HEK293T (cell line): Measurements from ENCODE around the gene ATP5ME.

Source experiments
- BHLHE40 ChIP-seq: fragments of 450-650 bp; IDR thresholded peaks from 2 replicates; pipeline ENCODE4 v1.6.1; 2016; ENCODE audit warnings: mild to moderate bottlenecking, moderate library complexity, borderline replicate concordance
- CTBP1 ChIP-seq: fragments of 450-650 bp; IDR thresholded peaks from 2 replicates; pipeline ENCODE4 v1.6.1; 2016; ENCODE audit warnings: borderline replicate concordance
- FOXK2 ChIP-seq: fragments of 450-650 bp; IDR thresholded peaks from 2 replicates; pipeline ENCODE4 v1.6.1; 2016; ENCODE audit warnings: mild to moderate bottlenecking
- LEF1 ChIP-seq: fragments of 450-650 bp; IDR thresholded peaks from 2 replicates; pipeline ENCODE4 v1.6.1; 2017; ENCODE audit warnings: mild to moderate bottlenecking, borderline replicate concordance
- SP1 ChIP-seq: fragments of 450-650 bp; IDR thresholded peaks from 2 replicates; pipeline ENCODE4 v1.6.1; 2017
- SUZ12 ChIP-seq: fragments of 450-650 bp; IDR thresholded peaks from 2 replicates; pipeline ENCODE4 v1.6.1; 2016; ENCODE audit warnings: mild to moderate bottlenecking
- TF ChIP-seq, protein P1 (sequence below): fragments of 450-650 bp; IDR thresholded peaks from 2 replicates; pipeline ENCODE4 v1.6.1; 2016

DNA sequence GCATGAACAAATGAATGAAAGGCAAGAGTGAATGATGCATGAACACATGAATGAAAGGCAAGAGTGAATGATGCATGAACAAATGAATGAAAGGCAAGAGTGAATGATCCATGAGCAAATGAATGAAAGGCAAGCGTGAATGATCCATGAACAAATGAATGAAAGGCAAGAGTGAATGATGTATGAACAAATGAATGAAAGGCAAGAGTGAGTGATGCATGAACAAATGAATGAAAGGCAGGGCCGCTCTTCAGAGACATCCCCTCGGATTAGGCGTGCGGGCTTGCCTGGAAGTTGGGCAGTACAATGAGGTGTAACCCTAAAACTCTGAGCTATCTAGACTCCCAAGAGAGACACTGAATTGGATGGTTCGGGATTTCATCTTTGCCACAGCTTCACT is 35.3 kb upstream of the ATP5ME start:
- no peak for TF ChIP-seq FOXK2
- TF ChIP-seq, protein P1, sequence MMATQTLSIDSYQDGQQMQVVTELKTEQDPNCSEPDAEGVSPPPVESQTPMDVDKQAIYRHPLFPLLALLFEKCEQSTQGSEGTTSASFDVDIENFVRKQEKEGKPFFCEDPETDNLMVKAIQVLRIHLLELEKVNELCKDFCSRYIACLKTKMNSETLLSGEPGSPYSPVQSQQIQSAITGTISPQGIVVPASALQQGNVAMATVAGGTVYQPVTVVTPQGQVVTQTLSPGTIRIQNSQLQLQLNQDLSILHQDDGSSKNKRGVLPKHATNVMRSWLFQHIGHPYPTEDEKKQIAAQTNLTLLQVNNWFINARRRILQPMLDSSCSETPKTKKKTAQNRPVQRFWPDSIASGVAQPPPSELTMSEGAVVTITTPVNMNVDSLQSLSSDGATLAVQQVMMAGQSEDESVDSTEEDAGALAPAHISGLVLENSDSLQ = no peak
- TF ChIP-seq SP1 = no peak
- TF ChIP-seq CTBP1 = no peak
- TF ChIP-seq LEF1 = no peak
- TF ChIP-seq BHLHE40 = no peak
- TF ChIP-seq SUZ12 = no peak
